Measurements from ENCODE around the gene LAMB4.
A peak's percentile ranks its signal among the peaks of the same experiment; 100 is the strongest.

LAMB4 gene

DNA sequence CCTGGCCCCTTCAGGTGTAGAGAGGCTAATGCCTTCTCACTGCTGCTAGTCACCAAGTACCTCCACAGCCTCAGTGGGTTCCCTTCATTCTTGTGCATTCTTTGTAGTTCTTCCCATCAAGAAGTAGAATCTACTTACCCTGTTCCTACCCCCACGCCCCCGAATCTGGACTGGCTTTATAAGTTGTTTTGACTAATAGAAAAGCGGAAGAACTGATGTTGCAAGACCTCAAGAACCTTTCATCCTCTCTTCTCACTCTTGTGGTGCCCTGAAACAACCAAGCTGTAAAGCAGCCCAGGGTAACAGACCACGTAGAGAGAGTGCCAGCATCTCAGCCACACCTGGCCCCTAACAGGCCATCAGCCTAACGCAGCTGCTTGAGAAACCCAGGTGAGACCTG, 104.0 kb downstream of the LAMB4 start:
- DNase-seq (ENCODE audit: low read depth): peak; percentile 86
- no peak overlapping the region for H3K4me3 ChIP-seq (ENCODE audit: low read depth, low read length)
- TF ChIP-seq, protein P1, sequence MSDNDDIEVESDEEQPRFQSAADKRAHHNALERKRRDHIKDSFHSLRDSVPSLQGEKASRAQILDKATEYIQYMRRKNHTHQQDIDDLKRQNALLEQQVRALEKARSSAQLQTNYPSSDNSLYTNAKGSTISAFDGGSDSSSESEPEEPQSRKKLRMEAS (IDR thresholded peaks at IDR 0.05; ENCODE audit: low read depth, low read length): no peak
- peak; percentile 32; the same call in 1 of the 2 replicates for TF ChIP-seq MYC (IDR thresholded peaks at IDR 0.05; ENCODE audit: low read depth, low read length)

DNA sequence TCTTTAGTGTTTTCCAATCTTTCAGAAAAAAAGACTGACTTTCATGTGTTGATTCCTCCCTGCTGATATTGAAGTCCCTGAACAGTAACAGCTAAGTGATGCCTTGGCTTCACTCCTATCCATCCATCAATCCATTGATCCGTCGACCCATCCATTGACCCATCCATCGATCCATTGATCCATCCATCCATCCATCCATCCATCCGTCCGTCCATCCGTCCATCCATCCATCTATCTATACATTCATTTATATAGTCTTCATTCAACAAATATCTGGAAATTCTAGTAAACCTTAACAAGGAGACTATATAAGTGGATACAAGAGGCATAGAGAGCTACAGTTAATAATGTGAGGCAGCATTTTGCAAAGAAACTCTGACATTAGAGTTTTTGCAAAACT, 105.6 kb downstream of the LAMB4 start:
- DNase-seq (ENCODE audit: low read depth): no peak
- H3K4me3 ChIP-seq (ENCODE audit: low read depth, low read length): no peak overlapping the region
- TF ChIP-seq POLR2A (IDR thresholded peaks at IDR 0.05; ENCODE audit: extremely low read depth, insufficient read length): no peak
- TF ChIP-seq, protein P2, sequence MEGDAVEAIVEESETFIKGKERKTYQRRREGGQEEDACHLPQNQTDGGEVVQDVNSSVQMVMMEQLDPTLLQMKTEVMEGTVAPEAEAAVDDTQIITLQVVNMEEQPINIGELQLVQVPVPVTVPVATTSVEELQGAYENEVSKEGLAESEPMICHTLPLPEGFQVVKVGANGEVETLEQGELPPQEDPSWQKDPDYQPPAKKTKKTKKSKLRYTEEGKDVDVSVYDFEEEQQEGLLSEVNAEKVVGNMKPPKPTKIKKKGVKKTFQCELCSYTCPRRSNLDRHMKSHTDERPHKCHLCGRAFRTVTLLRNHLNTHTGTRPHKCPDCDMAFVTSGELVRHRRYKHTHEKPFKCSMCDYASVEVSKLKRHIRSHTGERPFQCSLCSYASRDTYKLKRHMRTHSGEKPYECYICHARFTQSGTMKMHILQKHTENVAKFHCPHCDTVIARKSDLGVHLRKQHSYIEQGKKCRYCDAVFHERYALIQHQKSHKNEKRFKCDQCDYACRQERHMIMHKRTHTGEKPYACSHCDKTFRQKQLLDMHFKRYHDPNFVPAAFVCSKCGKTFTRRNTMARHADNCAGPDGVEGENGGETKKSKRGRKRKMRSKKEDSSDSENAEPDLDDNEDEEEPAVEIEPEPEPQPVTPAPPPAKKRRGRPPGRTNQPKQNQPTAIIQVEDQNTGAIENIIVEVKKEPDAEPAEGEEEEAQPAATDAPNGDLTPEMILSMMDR (IDR thresholded peaks at IDR 0.05; ENCODE audit: low read depth, low read length): no peak
- TF ChIP-seq MYC (IDR thresholded peaks at IDR 0.05; ENCODE audit: low read depth, low read length): no peak

DNA sequence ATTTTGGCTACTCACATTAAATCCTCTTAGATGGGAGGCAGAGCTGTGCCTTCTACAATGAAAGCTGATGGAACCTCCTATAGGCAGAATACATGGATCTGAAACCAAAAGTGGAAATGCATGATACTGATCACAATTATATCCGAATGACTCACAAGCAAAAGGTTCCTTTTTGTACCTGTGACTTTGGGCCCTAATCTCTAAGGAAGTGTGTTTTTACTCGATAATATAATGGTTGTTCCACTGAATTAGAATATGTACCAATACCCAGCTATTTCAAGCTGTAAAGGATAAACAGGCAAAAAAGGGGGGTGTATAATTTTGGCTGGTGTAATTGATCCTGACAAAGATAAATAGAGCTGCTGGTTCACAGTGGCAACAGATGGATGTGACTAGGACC, 109.6 kb downstream of the LAMB4 start:
- TF ChIP-seq, protein P1 (IDR thresholded peaks at IDR 0.05; ENCODE audit: low read depth, low read length): no peak
- no peak for TF ChIP-seq MYC (IDR thresholded peaks at IDR 0.05; ENCODE audit: low read depth, low read length)
- TF ChIP-seq, protein P2 (IDR thresholded peaks at IDR 0.05; ENCODE audit: low read depth, low read length): no peak
- TF ChIP-seq POLR2A (IDR thresholded peaks at IDR 0.05; ENCODE audit: extremely low read depth, insufficient read length): no peak
- no peak for DNase-seq (ENCODE audit: low read depth)
- H3K4me3 ChIP-seq (ENCODE audit: low read depth, low read length): no peak overlapping the region

DNA sequence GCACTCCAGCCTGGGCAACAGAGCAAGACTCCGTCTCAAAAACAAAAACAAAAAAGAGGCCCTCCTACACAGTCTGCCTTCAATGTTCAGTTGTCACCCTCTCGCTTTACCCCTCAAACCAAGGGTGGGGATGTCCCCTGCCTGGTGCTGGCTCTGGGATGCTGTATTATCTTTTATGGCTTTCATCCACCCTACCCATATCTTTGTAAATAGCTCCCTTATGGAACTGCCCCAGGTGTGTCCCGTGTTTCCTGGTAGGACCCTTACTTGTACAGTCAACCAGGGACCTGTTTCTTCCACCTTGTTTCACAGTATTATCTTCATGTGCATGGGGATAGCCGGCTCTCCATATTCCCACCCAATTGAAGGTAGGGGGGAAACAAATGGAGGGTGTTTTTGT, 111.5 kb downstream of the LAMB4 start:
- no peak for DNase-seq (ENCODE audit: low read depth)
- H3K4me3 ChIP-seq (ENCODE audit: low read depth, low read length): no peak overlapping the region
- TF ChIP-seq, protein P1 (IDR thresholded peaks at IDR 0.05; ENCODE audit: low read depth, low read length): no peak
- TF ChIP-seq, protein P2 (IDR thresholded peaks at IDR 0.05; ENCODE audit: low read depth, low read length): no peak
- TF ChIP-seq MYC (IDR thresholded peaks at IDR 0.05; ENCODE audit: low read depth, low read length): no peak

DNA sequence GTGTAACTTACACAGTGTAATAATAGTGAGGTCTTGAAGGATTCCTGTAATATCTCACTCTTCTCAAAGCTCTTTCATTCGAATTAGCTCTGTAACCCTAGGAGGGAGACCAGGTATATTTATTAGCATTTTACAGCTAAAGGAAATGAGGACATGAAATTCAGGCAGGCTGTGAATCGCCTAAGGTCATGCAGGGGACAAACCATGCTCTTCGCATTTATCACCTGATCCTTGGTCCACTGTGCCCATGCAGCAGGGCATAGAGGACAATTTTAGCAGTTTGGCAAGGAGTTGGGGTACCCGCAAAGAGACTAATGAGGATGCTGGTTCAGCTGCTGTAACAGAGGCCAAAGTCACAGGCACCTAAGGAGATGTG, 112.4 kb downstream of the LAMB4 start:
- TF ChIP-seq POLR2A (IDR thresholded peaks at IDR 0.05; ENCODE audit: extremely low read depth, insufficient read length) (no peak), MYC (IDR thresholded peaks at IDR 0.05; ENCODE audit: low read depth, low read length) (no peak)
- TF ChIP-seq, protein P2 (IDR thresholded peaks at IDR 0.05; ENCODE audit: low read depth, low read length): no peak
- TF ChIP-seq, protein P1 (IDR thresholded peaks at IDR 0.05; ENCODE audit: low read depth, low read length): no peak
- H3K4me3 ChIP-seq (ENCODE audit: low read depth, low read length): no peak overlapping the region
- no peak for DNase-seq (ENCODE audit: low read depth)

DNA sequence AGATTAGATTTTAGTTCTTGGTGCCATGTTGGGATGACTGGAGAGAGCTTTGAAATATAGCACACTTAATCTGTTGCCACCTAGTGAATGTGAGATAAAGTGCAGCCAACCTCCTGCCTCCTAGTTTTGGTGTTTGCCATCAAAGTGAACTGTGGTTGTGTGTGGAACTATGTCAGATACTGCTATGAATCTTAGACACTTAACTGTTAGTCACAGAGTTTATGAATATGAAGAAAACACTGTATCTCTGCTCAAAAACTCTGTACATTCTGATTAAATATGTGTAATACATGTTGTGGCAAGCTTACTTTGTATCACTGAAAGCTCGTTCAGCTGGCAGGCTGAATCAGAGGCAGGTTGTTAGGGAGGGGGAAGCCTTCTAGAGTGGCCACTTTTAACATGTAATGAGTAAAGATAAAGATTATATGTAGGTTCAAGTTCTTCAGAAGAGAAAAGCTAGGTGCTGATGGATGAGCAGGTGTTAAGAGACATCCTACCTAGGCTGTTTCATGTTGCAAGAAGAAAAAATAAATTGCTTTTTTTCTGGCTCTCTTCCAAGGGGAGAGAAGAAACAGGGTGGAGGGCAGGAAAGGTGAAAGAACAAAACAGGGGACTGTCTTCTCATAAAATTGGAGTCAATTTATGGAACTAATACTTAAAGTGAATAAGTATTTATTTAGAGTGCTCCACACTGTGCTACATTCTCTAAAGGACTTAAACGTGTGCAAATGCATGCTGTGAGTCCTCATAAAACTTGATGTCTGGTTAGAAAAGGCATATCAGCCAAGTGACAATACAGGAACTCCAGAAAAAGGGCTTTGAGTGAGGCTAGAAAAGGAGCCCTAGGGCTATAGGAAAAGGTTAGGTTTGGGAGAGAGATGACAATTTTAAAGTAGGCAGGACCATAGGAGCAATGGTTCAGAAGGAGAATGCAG, 113.1 kb downstream of the LAMB4 start:
- DNase-seq (ENCODE audit: low read depth): peak; percentile 21
- H3K4me3 ChIP-seq (ENCODE audit: low read depth, low read length): no peak overlapping the region
- TF ChIP-seq, protein P1 (IDR thresholded peaks at IDR 0.05; ENCODE audit: low read depth, low read length): no peak
- TF ChIP-seq MYC (IDR thresholded peaks at IDR 0.05; ENCODE audit: low read depth, low read length) (no peak), POLR2A (IDR thresholded peaks at IDR 0.05; ENCODE audit: extremely low read depth, insufficient read length) (no peak)
- TF ChIP-seq, protein P2 (IDR thresholded peaks at IDR 0.05; ENCODE audit: low read depth, low read length): peak; percentile 32

All from NB4 (cell line).